GM18502 (cell line): ENCODE results near the gene ZBTB7C.
"Not testable (repeated sequence)": the region's sequence is repeated elsewhere in the genome, so short reads cannot be mapped to it uniquely, and the experiment has no call there.

Source experiments
- ATAC-seq: cut with Tn5 transposase; IDR thresholded peaks from one replicate; pipeline ENCODE4 v1.9.1; 2021; ENCODE audit warnings: mild to moderate bottlenecking; ENCODE audit not compliant: unreplicated experiment, poor library complexity

Gene ZBTB7C

DNA sequence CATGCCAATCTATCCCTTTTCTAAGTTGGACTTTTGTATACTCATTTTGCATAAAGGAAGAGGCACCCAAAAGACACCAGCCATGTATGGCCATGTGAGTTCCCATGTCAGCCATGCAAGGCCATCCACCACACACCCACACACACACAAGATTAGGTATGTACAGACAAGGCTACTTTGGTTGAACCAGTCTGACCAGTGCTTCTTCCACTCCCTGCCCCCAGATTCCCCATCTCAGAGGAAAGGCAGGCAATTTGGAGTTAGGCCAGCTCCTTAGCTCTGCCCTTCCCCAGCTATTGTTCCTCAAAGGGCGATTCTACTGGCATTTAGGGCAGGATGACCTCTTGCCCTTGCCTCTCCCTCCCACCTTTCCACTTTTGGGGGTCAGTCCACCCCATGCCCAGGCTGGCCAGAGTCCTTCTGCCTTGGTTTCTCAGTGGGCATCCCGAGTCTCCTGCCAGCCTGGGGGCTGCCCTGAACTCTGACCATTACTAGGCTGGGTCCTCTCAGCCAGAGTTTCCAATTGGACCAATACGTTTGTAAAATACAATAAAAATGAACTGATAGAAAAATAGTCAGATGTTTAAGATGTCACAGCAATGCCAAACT is 101.1 kb downstream of the ZBTB7C start:
- ATAC-seq, result no peak

DNA sequence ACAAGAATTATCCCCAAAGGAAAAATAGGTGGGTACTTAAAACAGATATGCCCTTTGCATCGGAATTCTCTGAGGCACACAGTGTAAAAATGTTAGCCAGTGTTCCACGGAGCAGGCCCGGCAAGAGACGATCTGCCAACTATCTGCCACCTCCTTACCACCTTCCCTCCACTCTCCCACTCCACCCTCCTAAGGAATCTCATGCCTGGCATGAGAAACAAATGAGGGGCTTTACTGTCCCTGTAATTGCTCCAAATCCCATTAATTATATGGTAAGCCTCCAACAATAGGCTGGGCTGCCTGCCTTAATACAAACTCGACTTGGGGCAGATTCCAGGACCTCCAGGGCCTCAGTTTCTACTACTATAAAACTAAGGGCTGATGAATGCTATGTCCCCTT is 102.3 kb downstream of the ZBTB7C start:
- ATAC-seq, result no peak

DNA sequence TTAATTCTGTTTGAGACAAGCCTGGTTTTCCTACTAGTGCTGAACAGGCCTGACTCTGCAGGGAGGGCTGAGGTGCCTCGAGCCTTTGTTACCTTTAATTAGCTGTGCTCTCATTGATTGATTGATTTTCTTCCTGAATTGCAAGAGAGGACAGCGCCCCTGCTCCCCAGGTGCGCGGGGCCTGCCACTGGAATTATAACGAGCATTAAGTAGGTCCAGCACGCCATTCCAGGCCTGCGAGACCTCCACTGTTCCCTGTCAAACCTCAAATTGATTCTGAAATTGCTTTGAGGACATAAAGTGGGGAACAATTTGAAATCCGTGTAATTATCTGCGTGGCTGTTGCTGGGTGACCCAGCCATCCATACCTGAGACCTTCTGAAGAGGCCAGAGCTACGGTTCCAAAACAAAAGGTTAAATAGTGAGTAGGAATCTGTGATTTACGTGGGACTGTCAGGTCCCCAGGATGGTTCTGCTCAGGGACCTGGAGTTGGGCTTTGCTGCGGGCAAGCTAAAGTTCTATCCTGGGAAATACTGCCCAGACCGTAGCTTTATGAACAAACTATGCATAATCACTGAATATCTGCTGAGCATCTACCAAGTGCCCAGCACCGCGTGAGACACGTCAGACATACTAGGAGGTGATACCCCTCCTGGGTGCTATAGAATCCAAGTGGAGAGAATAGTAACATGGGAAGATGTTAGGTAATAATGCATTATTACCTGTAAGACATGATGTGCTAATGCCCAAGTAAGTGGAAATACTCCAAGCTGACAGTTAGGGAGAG is 104.1 kb downstream of the ZBTB7C start:
- ATAC-seq, result no peak

DNA sequence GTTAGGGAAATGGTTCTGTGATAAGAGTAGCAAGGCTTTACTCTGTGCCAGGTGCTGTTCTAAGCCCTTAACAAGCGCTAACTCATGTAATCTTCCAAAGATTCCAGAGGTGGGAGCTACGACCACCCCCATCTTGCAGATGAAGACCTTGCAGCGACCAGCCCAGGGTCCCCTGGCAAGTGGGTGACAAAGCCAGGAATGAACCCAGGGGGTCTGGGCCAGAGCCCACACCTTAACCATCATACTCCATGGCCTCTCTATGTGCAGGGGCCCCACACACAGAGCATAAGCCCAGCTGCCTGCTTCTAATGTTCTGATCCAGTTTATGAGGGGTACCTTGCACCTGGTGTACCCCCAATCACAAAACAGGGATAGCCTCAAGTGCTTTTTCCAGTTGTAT is 105.3 kb downstream of the ZBTB7C start:
- ATAC-seq, result no peak

DNA sequence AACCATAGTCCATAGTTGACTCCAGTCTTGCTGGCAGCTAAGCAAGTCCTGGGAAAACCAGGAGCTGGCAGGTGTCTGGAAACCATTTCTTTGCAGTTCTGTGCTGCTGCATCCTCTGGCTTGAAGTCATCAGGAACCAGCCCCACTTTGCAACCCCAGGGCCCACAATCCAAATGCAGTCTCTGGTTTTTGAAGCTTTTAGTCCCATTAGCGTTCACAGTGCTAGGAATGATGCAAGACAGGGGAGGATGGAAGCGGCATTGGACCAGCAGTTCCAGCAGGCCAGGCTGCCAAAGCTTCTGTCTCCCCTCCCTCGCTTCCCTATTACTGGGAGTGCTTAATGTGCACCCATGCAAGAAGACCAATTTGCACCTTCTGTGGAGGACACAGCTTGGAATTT is 106.4 kb downstream of the ZBTB7C start:
- ATAC-seq, result no peak

DNA sequence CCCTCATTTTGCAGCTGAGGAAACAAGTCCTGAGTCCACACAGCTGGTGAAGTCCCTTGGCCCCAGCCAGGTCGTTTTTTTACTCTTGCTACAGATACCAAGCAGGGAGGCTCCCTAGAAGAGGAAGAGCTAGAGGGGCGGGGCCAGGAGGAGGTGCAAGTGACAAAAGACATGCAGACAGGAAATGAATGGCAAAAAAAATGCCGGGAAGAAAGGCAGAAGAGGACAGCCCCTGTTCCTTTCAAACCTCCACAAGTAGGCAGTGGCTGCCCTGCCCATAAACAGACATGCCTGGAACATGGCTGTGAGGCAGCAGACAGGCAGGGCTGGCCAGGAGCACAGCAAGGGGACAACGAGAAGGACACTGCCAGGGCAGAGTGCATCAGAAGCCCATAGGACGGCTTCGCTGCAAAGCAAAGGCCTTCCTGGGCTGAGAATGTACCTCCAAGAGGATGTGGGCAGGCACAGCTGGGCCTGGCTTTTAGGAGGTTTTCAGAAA is 108.7 kb downstream of the ZBTB7C start:
- no peak for ATAC-seq

DNA sequence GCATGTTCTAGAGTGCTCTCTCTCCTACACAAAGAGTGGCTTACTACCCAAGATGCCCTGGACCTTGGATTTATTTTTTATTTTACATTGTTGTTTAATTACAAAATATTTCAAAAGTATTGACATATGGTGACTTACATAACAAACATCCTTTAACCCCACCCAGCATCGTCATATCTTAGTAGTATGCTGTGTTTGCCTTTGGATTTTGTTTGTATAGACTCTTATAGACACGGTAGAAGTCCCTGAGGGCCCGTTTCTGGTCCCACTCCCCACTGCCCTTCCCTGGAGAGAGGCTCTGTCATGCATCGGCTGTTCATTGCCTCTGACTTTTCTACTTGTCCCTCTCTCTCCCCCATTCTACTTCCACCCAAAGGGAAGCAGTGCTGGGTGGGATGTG is 112.0 kb downstream of the ZBTB7C start:
- ATAC-seq, result no peak

DNA sequence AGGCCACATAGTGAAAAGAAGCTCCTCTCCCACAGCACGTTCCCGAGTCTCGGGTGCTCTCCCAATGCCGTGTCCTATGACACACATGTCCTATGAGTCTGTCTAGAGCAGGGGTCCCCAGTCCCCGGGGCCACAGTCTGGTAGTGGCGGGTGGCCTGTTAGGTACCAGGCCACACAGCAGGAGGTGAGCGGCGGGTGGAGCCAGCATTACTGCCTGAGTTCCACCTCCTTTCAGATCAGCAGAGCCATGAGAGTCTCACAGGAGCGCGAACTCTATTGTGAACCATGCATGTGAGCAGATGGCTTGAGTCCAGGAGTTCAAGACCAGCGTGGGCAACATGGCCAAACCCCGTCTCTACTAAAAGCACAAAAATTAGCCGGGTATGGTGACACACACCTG is 112.6 kb downstream of the ZBTB7C start:
- no peak for ATAC-seq

DNA sequence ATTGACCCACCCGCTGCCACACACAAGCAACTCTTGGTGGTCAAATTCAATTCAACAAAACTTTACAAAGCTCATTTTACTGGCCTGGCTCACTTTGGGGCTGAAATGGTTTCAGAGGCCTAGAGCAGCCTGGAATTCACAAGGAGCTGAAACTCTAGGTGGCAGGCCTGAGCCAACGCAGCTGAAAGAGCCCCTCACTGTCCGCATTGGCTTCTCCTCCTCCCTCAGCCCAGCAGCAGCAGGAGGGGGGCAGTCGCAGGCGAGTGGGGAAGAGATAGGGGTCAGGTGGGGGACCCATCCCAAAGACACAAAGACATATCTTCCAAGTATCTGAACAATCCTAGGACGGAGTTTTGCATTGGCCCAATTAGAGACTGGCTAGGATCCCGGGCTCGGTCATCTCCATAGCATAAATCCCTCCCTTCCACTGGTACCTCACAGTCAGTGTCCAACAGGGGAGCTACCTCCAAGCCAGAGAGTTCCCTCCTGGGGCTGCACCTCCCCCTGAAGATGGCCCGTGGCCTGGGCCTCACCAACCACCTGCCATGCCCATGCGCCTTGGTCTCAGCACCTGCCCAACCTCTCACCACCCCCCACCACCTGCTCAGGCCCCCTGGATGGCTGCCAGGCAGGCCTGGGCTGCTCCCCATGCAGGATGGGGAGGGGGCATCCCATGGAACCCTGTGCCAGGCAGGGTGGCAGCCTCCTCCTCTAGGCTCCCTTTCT is 113.4 kb downstream of the ZBTB7C start:
- ATAC-seq, result no peak

DNA sequence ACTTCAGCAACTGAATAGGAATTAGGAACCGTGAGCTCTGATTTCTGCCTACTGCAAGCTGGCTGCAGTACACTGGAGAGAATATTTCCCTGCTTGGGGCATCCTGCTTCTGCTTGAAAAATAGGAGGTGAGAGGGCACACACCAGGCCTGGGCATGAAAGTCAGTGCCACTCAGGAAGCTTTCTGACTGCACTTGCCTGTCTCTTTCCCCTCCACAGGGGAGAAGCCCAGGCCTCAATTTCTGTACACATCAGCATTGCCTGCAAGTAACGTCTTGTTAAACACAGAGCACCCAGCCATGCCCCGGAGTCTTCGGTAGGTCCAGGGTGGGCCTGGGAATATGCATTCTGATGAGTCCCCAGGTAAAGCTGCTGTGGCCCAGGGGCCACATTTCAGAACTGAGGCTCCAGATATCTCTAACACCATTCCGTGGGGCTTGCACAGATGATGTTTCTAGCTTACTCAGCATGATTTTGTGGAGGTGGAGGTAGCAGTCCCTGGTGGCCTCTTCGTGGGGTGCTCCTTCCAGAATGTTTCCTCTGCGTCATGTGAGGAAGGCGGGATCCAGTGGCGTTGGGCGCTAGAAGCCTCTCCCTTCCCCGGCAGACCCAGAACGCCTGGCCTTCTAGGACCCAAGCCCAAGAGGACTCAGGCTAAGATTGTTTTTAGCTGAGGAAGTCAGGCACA is 114.1 kb downstream of the ZBTB7C start:
- ATAC-seq, result no peak

DNA sequence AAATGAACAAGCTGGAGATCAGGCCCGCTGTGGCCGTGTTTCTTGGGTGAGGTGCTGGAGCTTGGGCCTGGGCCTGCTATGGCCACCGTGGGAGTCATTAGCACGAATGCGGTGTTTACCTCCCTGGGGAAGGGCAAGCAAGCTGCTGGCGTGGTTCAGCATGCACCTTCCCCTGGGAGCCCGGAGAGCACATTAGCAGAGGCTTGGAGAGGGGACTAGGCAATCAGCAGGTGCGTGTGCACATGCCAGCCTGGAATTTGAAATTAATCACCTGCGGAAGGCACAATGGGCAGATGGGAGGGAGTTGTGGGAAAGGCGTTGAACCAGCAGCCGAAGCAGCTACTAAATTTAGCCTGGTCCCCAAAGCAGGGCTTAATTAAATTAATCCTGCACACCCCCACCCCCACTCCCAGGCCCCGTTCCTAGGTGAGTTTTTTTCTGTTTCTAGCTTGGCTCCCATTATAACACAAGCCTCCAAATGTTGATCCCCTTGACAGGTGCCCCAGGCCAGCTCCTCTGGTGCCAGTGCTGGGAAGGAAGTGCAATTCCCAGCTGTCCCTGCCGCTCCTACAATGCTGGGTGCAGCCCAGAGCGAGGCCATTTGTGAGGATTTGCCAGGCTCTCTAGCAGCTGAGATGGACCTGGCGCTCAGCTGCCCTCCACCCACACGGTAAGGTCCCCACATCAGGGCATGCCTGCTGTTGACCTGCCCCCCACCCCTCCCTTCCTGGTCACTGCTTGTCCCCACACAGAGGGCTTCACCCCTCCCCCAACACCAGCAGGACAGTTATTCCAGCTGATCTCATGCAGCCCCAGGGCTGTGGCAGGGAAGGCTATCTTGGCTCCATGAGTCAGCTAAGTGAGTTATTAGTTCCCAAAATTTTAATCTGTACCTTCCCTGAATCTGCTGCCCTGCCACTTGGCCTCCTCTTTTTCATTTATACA is 115.0 kb downstream of the ZBTB7C start:
- no peak for ATAC-seq

DNA sequence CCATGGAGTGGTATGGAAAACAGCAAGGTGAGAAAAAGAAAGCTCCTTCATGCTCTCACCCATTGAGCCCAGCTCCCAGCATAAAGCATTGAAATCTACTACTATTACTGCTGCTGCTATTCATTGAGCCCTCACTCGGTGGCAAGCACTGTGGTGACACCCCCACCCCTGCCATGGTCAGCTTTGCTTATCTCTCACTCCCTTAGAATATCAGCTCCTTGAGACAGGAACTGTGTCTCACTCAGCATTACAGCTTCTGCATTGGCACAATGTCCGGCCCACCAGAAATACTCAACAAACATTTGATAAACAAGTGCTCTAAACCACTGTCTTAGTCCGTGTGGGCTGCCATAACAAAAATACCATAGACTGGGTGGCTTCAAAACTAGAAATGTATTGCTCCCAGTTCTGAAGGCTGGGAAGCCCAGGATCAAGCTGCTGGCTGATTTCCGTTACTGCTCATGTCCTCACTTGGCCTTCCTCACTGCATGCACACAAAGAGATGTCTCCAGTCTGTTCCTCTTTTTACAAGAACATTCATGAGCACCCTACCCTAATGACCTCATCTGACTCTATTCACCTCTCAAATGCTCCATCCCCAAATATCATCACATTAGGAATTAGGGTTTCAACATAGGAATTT is 116.3 kb downstream of the ZBTB7C start:
- ATAC-seq, result no peak

DNA sequence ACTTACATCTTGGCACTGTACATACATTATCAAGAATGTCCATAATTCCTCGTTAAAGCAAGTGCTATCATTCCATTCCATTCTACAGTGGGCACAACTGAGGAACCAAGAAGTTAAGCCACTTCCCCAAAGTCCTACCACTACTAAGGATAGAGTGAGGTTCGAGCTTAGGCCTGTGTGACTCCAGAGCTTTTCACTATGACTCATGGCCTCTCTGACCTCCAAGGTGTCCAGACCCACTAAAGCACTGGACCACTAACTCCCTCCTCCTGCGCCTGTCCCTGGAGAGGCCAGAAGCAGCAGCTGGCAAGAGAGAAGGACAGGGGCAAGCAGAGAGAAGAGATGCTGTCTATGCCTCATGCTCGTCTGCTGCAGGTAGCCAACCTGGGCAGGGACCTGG is 117.0 kb downstream of the ZBTB7C start:
- no peak for ATAC-seq

DNA sequence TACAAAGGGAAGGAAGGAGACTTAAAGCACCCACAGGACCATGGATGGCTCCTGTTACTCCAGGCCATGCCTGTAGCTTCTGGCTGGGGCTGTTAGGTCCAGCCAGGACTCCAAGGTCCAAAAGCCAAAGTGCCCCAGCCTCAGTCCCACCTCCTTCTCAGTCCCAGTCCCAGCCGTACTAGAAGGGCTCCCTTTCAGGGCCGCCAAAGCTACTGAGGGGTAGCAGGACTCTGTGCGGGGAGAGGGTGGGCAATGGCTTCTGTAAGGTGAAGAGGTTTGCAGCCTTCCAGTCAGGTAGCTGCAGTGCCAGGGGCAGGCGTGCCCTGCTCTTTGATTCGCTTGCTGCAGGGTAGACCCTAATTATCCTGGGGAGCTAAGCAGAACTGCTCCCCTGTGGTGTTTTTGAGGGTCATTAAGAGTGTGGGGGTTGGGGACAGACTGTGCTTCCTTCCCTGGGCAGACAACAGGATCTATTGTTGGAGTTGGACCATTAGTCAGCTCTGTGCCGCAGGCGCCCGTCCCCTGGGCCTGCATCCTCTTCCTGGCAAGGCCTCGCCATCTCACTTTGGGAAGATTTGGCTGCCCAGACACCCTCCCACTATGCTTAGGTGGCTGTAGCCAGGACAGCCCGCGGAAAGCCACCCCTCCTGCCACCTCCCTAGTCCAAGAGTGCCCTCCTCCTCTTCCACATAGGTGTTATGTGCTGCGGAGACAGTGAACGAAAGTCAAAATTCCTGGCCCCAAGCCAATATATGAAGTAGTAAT is 118.8 kb downstream of the ZBTB7C start:
- ATAC-seq, result no peak

DNA sequence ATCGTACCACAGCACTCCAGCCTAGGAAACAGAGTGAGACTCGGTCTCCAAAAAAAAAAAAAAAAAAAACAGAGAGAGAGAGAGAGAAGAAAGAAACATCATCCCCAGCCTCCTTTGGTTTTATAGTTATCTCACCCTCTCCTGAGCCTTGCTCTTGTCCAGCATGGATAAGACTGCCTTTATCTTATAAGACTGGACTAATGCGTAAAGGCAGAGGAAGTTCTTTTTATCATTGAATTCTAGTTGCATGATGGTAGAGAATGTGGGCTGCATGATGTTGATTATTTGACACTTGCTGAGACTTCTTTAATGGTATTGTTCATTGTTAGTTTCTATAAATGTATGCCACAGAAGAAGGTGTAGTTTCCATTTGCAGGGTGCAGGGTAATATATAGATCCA is 124.4 kb downstream of the ZBTB7C start:
- ATAC-seq, result no peak

DNA sequence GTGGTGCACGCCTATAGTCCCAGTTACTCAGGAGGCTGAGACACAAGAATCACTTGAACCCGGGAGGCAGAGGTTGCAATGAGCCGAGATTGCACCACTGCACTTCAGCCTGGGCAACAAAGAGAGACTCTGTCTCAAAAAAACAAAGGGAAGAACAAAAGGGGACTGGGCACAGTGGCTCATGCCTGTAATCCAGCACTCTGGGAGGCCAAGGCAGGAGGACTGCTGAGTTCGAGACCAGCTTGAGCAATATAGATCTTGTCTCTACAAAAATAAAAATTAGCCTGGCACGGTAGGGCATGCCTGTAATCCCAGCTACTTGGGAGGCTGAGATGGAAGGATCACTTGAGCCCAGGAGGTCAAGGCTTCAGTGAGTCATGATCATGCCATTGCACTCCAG is 125.2 kb downstream of the ZBTB7C start:
- not testable (repeated sequence) for ATAC-seq

DNA sequence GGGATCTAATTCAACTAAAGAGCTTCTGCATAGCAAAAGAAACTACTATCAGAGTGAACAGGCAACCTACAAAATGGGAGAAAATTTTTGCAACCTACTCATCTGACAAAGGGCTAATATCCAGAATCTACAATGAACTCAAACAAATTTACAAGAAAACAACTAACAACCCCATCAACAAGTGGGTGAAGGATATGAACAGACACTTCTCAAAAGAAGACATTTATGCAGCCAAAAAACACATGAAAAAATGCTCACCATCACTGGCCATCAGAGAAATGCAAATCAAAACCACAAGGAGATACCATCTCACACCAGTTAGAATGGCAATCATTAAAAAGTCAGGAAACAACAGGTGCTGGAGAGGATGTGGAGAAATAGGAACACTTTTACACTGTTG is 127.7 kb downstream of the ZBTB7C start:
- ATAC-seq, result not testable (repeated sequence)

DNA sequence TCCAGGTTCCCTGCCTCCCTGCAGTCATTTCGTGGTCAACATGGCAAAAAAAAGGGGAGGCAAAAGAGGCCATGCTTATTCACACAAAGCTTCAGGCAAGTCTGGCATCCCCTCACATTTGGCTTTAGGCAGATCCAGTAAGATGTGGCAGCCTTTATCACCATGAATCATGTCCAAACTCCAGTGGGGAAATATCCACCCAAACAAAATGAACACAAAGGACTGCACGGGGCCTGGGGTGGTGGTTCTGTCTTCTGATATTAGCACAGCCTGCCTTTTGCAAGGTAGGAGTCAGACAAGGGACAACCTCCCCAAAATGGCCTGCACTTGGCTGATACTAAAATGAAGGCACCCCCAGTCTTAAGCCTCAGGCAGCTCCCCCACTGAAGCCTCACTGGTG is 129.9 kb downstream of the ZBTB7C start:
- ATAC-seq, result no peak
